ENCODE measurements around the gene TMTC1. TPM values are rescaled to one million over a fixed set of nuclear protein-coding genes. Genes with fewer than 3 reads are reported as not detected.

Gene TMTC1
- total and polyA plus RNA-seq, 10 donors = 3.4 to 210 (median 137) TPM

GRCh38 chr12:29543036-29543435, 240.7 kb downstream of the TMTC1 start:
- TF ChIP-seq POLR2A (IDR thresholded peaks at IDR 0.05) = no peak
- TF ChIP-seq POLR2AphosphoS5 (IDR thresholded peaks at IDR 0.05) = no peak
- Histone ChIP-seq H3K36me3 (peaks cover 0 to 5% (median 0%) of the 10 kb centered on the region in 6 donors), H3K27ac (peak overlapping the region in 5 of 8 donors; percentile 5 to 62 (median 40)), H3K4me1 (peaks cover 0 to 25% (median 7%) of the 10 kb centered on the region in 6 donors), H3K27me3 (replicated peaks in 1 of 7) (peaks cover 0 to 4% (median 0%) of the 10 kb centered on the region in 7 donors), H3K9me3 (no peaks in the 10 kb centered on the region), H3K4me3 (no peak overlapping the region)
- intact Hi-C loops (cut with DNase I; ENCODE audit: low total_unique reads) = no loop called here
- 69 to 81% (median 75%) methylated on average over 4 of the region's 4 CpGs for WGBS, 5 donors
- DNase-seq = no peak

- intact Hi-C loops (cut with DNase I; ENCODE audit: low total_unique reads) = loop anchor here (10.0 kb wide), 1 partner anchor 1278 kb away; no protein-coding TSS in a partner anchor
- H3K4me1 ChIP-seq = peaks cover 0 to 9% (median 0%) of the 10 kb centered on the region in 6 donors
- no peaks in the 10 kb centered on the region for H3K9me3 ChIP-seq
- no peak overlapping the region for H3K27ac ChIP-seq
- 79 to 91% (median 86%) methylated on average over 2 of the region's 2 CpGs for WGBS, 5 donors
- no peak overlapping the region for H3K4me3 ChIP-seq
- peaks cover 0 to 2% (median 0%) of the 10 kb centered on the region in 7 donors for H3K27me3 ChIP-seq (replicated peaks in 1 of 7)
- no peaks in the 10 kb centered on the region for H3K36me3 ChIP-seq
- no peak for DNase-seq
- TF ChIP-seq CTCF (IDR thresholded peaks at IDR 0.05 in 8 of 11, conservative IDR thresholded peaks at IDR 0.05 in 3 of 11) (no peak), POLR2A (IDR thresholded peaks at IDR 0.05) (no peak), POLR2AphosphoS5 (IDR thresholded peaks at IDR 0.05) (no peak)
Observed at GRCh38 chr12:29537298-29537697, 246.4 kb downstream of the TMTC1 start.

- peak overlapping the region in 3 of 8 donors; percentile 10 to 16 (median 12) for H3K27ac ChIP-seq
- H3K4me1 ChIP-seq = peaks cover 0 to 15% (median 0%) of the 10 kb centered on the region in 6 donors
- peaks cover 0 to 8% (median 0%) of the 10 kb centered on the region in 7 donors for H3K27me3 ChIP-seq (replicated peaks in 1 of 7)
- no peaks in the 10 kb centered on the region for H3K36me3 ChIP-seq
- no peak for DNase-seq
- WGBS, 5 donors = 73 to 88% (median 87%) methylated on average over 2 of the region's 2 CpGs
- no peak overlapping the region for H3K4me3 ChIP-seq
- TF ChIP-seq POLR2AphosphoS5 (IDR thresholded peaks at IDR 0.05) (peak in 1 of 3 donors; percentile 56), POLR2A (IDR thresholded peaks at IDR 0.05) (no peak), CTCF (IDR thresholded peaks at IDR 0.05 in 8 of 11, conservative IDR thresholded peaks at IDR 0.05 in 3 of 11) (no peak)
- H3K9me3 ChIP-seq = no peaks in the 10 kb centered on the region
- intact Hi-C loops (cut with DNase I; ENCODE audit: low total_unique reads) = loop anchor here (10.0 kb wide), 1 partner anchor 1280 kb away; no protein-coding TSS in a partner anchor
Observed at GRCh38 chr12:29534935-29535334, 248.8 kb downstream of the TMTC1 start.

- Histone ChIP-seq H3K4me3 (no peak overlapping the region), H3K9me3 (no peaks in the 10 kb centered on the region), H3K4me1 (peaks cover 0 to 15% (median 0%) of the 10 kb centered on the region in 6 donors), H3K36me3 (no peaks in the 10 kb centered on the region), H3K27me3 (replicated peaks in 1 of 7) (peaks cover 0 to 8% (median 0%) of the 10 kb centered on the region in 7 donors), H3K27ac (peak overlapping the region in 3 of 8 donors; percentile 10 to 16 (median 12))
- no peak for DNase-seq
- 26 to 72% (median 55%) methylated on average over 4 of the region's 4 CpGs for WGBS, 5 donors
- intact Hi-C loops (cut with DNase I; ENCODE audit: low total_unique reads) = loop anchor here (10.0 kb wide), 1 partner anchor 1281 kb away; no protein-coding TSS in a partner anchor
- TF ChIP-seq POLR2A (IDR thresholded peaks at IDR 0.05) (no peak), POLR2AphosphoS5 (IDR thresholded peaks at IDR 0.05) (no peak), CTCF (IDR thresholded peaks at IDR 0.05 in 8 of 11, conservative IDR thresholded peaks at IDR 0.05 in 3 of 11) (no peak)
Observed at GRCh38 chr12:29533815-29534489, 249.8 kb downstream of the TMTC1 start.

Data from spleen (tissue), 11 donors.